HEK293 (cell line): ENCODE results near the gene ME2.

Source experiments
- CTCF ChIA-PET: fragments of 350-600 bp; formaldehyde crosslinking; extraction: SDS; loops from one replicate; lab custom pipeline; 2021; ENCODE audit warnings: antibody characterized with exemption; lab: Yijun Ruan, JAX
- POLR2A ChIA-PET: fragments of 300-600 bp; formaldehyde crosslinking; extraction: SDS; loops from one replicate; lab custom pipeline; 2020; ENCODE audit warnings: antibody characterized with exemption, inconsistent platforms; lab: Yijun Ruan, JAX
- H3K27ac ChIP-seq: fragments of 200-500 bp; sonication (Bioruptor generic); 2 replicates; pipeline ENCODE4 v1.5.1; 2014; ENCODE audit warnings: low read depth, low read length, control low read depth, inconsistent platforms; ENCODE audit errors: extremely low read depth
- H3K36me3 ChIP-seq, 2 experiments: fragments of 200-500 bp in 1 of 2; sonication (Bioruptor generic) in 1 of 2; 1 replicate in 1 of 2; 2 replicates in 1 of 2; pipeline ENCODE4 v1.5.1; 2014 to 2017; ENCODE audit warnings: inconsistent platforms in 2 of 2, low read length in 2 of 2; ENCODE audit not compliant: control insufficient read depth in 2 of 2, insufficient read depth in 1 of 2
- H3K4me1 ChIP-seq: fragments of 200-500 bp; sonication (Bioruptor generic); 2 replicates; pipeline ENCODE4 v1.5.1; 2014; ENCODE audit warnings: mild to moderate bottlenecking, low read length, inconsistent platforms; ENCODE audit not compliant: control insufficient read depth, insufficient read depth
- H3K4me3 ChIP-seq: 2 replicates; pipeline ENCODE4 v1.5.1; 2011; ENCODE audit warnings: low read depth, mild to moderate bottlenecking, control low read depth, low read length, moderate library complexity
- H3K9me3 ChIP-seq: fragments of 200-500 bp; sonication (Bioruptor generic); 2 replicates; pipeline ENCODE4 v1.5.1; 2014; ENCODE audit warnings: low read depth, low read length, inconsistent platforms; ENCODE audit not compliant: control insufficient read depth, insufficient read depth
- HIC1 ChIP-seq: fragments of 450-650 bp; formaldehyde crosslinking; IDR thresholded peaks from 2 replicates; pipeline ENCODE4 v1.5.1; 2016; ENCODE audit warnings: missing biosample characterization, missing genetic modification characterization
- IKZF3 ChIP-seq: fragments of 450-650 bp; IDR thresholded peaks from 2 replicates; pipeline ENCODE4 v1.5.0; 2018; ENCODE audit warnings: missing biosample characterization, mild to moderate bottlenecking, missing genetic modification characterization, moderate library complexity
- KLF17 ChIP-seq: fragments of 450-650 bp; formaldehyde crosslinking; IDR thresholded peaks from 2 replicates; pipeline ENCODE4 v1.5.1; 2016; ENCODE audit warnings: missing biosample characterization, missing genetic modification characterization
- MZF1 ChIP-seq: fragments of 450-650 bp; formaldehyde crosslinking; IDR thresholded peaks from 2 replicates; pipeline ENCODE4 v1.5.1; 2017; ENCODE audit warnings: missing biosample characterization, missing genetic modification characterization, borderline replicate concordance
- PRDM6 ChIP-seq: fragments of 450-650 bp; formaldehyde crosslinking; IDR thresholded peaks from 2 replicates; pipeline ENCODE4 v1.5.1; 2017; ENCODE audit warnings: missing biosample characterization, missing genetic modification characterization
- SCRT1 ChIP-seq: fragments of 450-650 bp; formaldehyde crosslinking; IDR thresholded peaks from 2 replicates; pipeline ENCODE4 v1.5.1; 2016; ENCODE audit warnings: missing biosample characterization, missing genetic modification characterization, borderline replicate concordance
- SCRT2 ChIP-seq: fragments of 450-650 bp; formaldehyde crosslinking; IDR thresholded peaks from 2 replicates; pipeline ENCODE4 v1.5.1; 2016; ENCODE audit warnings: missing biosample characterization, missing genetic modification characterization
- ZBTB17 ChIP-seq: fragments of 450-650 bp; formaldehyde crosslinking; IDR thresholded peaks from 2 replicates; pipeline ENCODE4 v1.5.1; 2016; ENCODE audit warnings: missing biosample characterization, missing genetic modification characterization
- ZBTB7A ChIP-seq: fragments of 450-650 bp; formaldehyde crosslinking; IDR thresholded peaks from 2 replicates; pipeline ENCODE4 v1.5.1; 2016; ENCODE audit warnings: low read depth, missing biosample characterization, missing genetic modification characterization
- ZFP37 ChIP-seq: fragments of 450-650 bp; formaldehyde crosslinking; IDR thresholded peaks from 2 replicates; pipeline ENCODE4 v1.5.1; 2016; ENCODE audit warnings: missing biosample characterization, missing genetic modification characterization
- ZNF211 ChIP-seq: fragments of 450-650 bp; formaldehyde crosslinking; IDR thresholded peaks from 2 replicates; pipeline ENCODE4 v1.5.1; 2016; ENCODE audit warnings: low read depth, missing biosample characterization, missing genetic modification characterization
- ZNF354C ChIP-seq: fragments of 450-650 bp; formaldehyde crosslinking; IDR thresholded peaks from 2 replicates; pipeline ENCODE4 v1.5.1; 2016; ENCODE audit warnings: missing biosample characterization, missing genetic modification characterization, low read depth, borderline replicate concordance
- ZNF366 ChIP-seq: fragments of 450-650 bp; formaldehyde crosslinking; conservative IDR thresholded peaks from 2 replicates; pipeline ENCODE4 v1.5.1; 2016; ENCODE audit warnings: missing biosample characterization, missing genetic modification characterization
- ZNF580 ChIP-seq: fragments of 450-650 bp; formaldehyde crosslinking; IDR thresholded peaks from 2 replicates; pipeline ENCODE4 v1.5.1; 2016; ENCODE audit warnings: missing biosample characterization, missing genetic modification characterization
- ZNF626 ChIP-seq: fragments of 450-650 bp; sonication (Bioruptor Pico); formaldehyde crosslinking; IDR thresholded peaks from 2 replicates; pipeline ENCODE4 v1.5.1; 2018; ENCODE audit warnings: missing biosample characterization, missing genetic modification characterization, inconsistent platforms
- ZNF629 ChIP-seq: fragments of 450-650 bp; formaldehyde crosslinking; IDR thresholded peaks from 2 replicates; pipeline ENCODE4 v1.5.1; 2017; ENCODE audit warnings: missing biosample characterization, missing genetic modification characterization
- TF ChIP-seq, protein P1 (sequence below): fragments of 450-650 bp; formaldehyde crosslinking; IDR thresholded peaks from 2 replicates; pipeline ENCODE4 v1.5.1; 2016; ENCODE audit warnings: missing biosample characterization, missing genetic modification characterization, low read depth

The ME2 gene

DNA sequence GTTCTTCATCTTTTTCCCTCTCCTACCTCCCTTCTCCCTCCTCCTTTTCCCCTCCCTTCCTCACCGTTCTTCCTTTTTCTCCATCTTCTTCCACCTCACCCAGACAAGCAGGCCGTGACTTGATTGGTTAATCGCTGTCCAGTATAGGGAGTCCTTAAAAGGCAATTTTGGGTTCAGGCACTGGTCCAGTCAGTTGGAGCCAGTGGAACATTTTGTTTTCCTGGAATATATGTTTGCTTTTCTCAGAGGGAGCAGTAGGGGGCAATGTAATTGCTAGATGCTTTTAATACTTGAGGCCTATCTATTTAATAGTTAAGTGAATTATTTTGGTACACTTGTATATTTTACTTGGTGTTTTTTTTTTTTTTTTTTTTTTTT, 103.9 kb downstream of the ME2 start (continued):
- TF ChIP-seq KLF17, result no peak
- no peak for TF ChIP-seq ZNF580 (tag by site-specific recombination)

GRCh38 chr18:50986360-50987087, 107.6 kb downstream of the ME2 start:
- ChIA-PET CTCF (interaction anchor here (0.6 to 1.9 kb wide), 6 partner anchors 11 to 264 kb away, joined by 3 to 7 read pairs (median 4); no protein-coding TSS in a partner anchor), POLR2A (interaction anchor here (0.9 to 2.2 kb wide), 3 partner anchors 18 to 43 kb away, joined by 3 to 10 read pairs (median 3); partner anchors contain the start of genes ELAC1 and SMAD4)
- no peaks in the 10 kb centered on the region for H3K9me3 ChIP-seq
- no peaks in the 10 kb centered on the region for H3K4me1 ChIP-seq
- no peak overlapping the region for H3K4me3 ChIP-seq
- TF ChIP-seq ZNF626 (tag by site-specific recombination) (no peak), SCRT2 (peak; percentile 82), PRDM6 (tag by site-specific recombination) (peak; percentile 63), ZBTB7A (tag by site-specific recombination) (no peak), ZFP37 (tag by site-specific recombination) (0 out of 2 replicates have a peak, but pooled peaks have one; percentile 44), SCRT1 (tag by site-specific recombination) (peak; percentile 37; the same call in 1 of the 2 replicates), ZBTB17 (tag by site-specific recombination) (peak; percentile 41; the same call in 1 of the 2 replicates), HIC1 (tag by site-specific recombination) (0 out of 2 replicates have a peak, but pooled peaks have one; percentile 10), ZNF629 (peak; percentile 51; the same call in 1 of the 2 replicates), ZNF366 (0 out of 2 replicates have a peak, but pooled peaks have one; percentile 22), ZNF354C (tag by site-specific recombination) (no peak)
- TF ChIP-seq, protein P1, sequence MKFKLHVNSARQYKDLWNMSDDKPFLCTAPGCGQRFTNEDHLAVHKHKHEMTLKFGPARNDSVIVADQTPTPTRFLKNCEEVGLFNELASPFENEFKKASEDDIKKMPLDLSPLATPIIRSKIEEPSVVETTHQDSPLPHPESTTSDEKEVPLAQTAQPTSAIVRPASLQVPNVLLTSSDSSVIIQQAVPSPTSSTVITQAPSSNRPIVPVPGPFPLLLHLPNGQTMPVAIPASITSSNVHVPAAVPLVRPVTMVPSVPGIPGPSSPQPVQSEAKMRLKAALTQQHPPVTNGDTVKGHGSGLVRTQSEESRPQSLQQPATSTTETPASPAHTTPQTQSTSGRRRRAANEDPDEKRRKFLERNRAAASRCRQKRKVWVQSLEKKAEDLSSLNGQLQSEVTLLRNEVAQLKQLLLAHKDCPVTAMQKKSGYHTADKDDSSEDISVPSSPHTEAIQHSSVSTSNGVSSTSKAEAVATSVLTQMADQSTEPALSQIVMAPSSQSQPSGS, result peak; percentile 56; the same call in 1 of the 2 replicates
- H3K36me3 ChIP-seq, result no peaks in the 10 kb centered on the region; a peak in 1 of 3 replicates
- no peak overlapping the region for H3K27ac ChIP-seq

GRCh38 chr18:50987261-50987660, 108.3 kb downstream of the ME2 start:
- CTCF ChIA-PET, result interaction anchor here (1.8 to 1.9 kb wide), 2 partner anchors 10 to 64 kb away, joined by 5 to 7 read pairs; no protein-coding TSS in a partner anchor
- H3K4me1 ChIP-seq, result no peaks in the 10 kb centered on the region
- H3K4me3 ChIP-seq, result no peak overlapping the region
- no peak overlapping the region for H3K27ac ChIP-seq
- H3K9me3 ChIP-seq, result no peaks in the 10 kb centered on the region
- TF ChIP-seq IKZF3 (tag by site-specific recombination) (no peak), MZF1 (tag by site-specific recombination) (no peak), PRDM6 (tag by site-specific recombination) (no peak), ZNF211 (tag by site-specific recombination) (no peak)
- TF ChIP-seq, all 188 proteins: peak for 0
- H3K36me3 ChIP-seq, result no peaks in the 10 kb centered on the region; a peak in 1 of 3 replicates
- POLR2A ChIA-PET, result interaction anchor here (0.9 to 2.2 kb wide), 3 partner anchors 19 to 42 kb away, joined by 3 to 10 read pairs (median 3); partner anchors contain the start of genes ELAC1 and SMAD4
